MCF 10A (cell line): ENCODE data around the gene CSF2. TPM values are rescaled to one million over a fixed set of nuclear protein-coding genes. Genes with fewer than 3 reads are reported as not detected.
A peak's percentile ranks its signal among the peaks of the same experiment; 100 is the strongest.

Experiments
- Bru-seq: library from RNA; stranded (reverse); fragments of 400-500 nt; gene quantifications from one replicate; lab custom pipeline; 2021; lab: Mats Ljungman, UMichigan
- BruChase-seq, 2 experiments: library from RNA; stranded (reverse); fragments of 400-500 nt; gene quantifications; one replicate each; lab custom pipeline; 2021; lab: Mats Ljungman, UMichigan
- BruUV-seq: library from RNA; stranded (reverse); fragments of 400-500 nt; replicated peaks from 2 replicates; lab custom pipeline; 2021; lab: Mats Ljungman, UMichigan
- CTCF ChIA-PET: fragments of 300-600 bp; sonication (Branson Sonifier 250); formaldehyde crosslinking; extraction: SDS; loops from one replicate; lab custom pipeline; 2021; ENCODE audit warnings: antibody characterized with exemption, inconsistent platforms; lab: Yijun Ruan, JAX
- POLR2A ChIA-PET: fragments of 300-600, 350-650 bp; sonication (Branson Sonifier 250); formaldehyde crosslinking; extraction: SDS; loops from one replicate; lab custom pipeline; 2020; ENCODE audit warnings: antibody characterized with exemption, inconsistent platforms; lab: Yijun Ruan, JAX
- DNase-seq: peaks from one replicate; pipeline ENCODE4 v3.0.0-alpha.2; 2018; ENCODE audit not compliant: unreplicated experiment
- H3K27ac Mint-ChIP-seq: one replicate; pipeline ENCODE4 v1.8.0; 2022; ENCODE audit warnings: mild to moderate bottlenecking, low read depth, mixed read lengths; ENCODE audit not compliant: unreplicated experiment
- H3K27me3 Mint-ChIP-seq: one replicate; pipeline ENCODE4 v1.8.0; 2022; ENCODE audit warnings: mixed read lengths; ENCODE audit not compliant: insufficient read depth, unreplicated experiment
- H3K36me3 Mint-ChIP-seq: one replicate; pipeline ENCODE4 v1.8.0; 2022; ENCODE audit warnings: mild to moderate bottlenecking, moderate library complexity, mixed read lengths; ENCODE audit not compliant: insufficient read depth, unreplicated experiment
- H3K4me1 Mint-ChIP-seq: one replicate; pipeline ENCODE4 v1.8.0; 2022; ENCODE audit warnings: mixed read lengths; ENCODE audit not compliant: insufficient read depth, unreplicated experiment
- H3K4me3 Mint-ChIP-seq: one replicate; pipeline ENCODE4 v1.8.0; 2022; ENCODE audit warnings: mild to moderate bottlenecking, moderate library complexity, mixed read lengths; ENCODE audit not compliant: unreplicated experiment
- H3K9me3 Mint-ChIP-seq: one replicate; pipeline ENCODE4 v1.8.0; 2022; ENCODE audit warnings: mixed read lengths; ENCODE audit not compliant: unreplicated experiment
- CTCF ChIP-seq: fragments of 200-600 bp; IDR thresholded peaks from one replicate; pipeline ENCODE4 v1.8.0; 2022; ENCODE audit warnings: antibody characterized with exemption, mild to moderate bottlenecking; ENCODE audit not compliant: unreplicated experiment
- intact Hi-C: fragments of 100-400 bp; cut with micrococcal nuclease; formaldehyde crosslinking; loops from 2 replicates; pipeline ENCODE4 v1.14.1; 2022
- long read RNA-seq: library from polyadenylated mRNA; stranded (forward); transcript quantifications from one replicate; pipeline ENCODE4 v2.0.0, GENCODE V29; 2022
- total RNA-seq: library from RNA; stranded (reverse); gene quantifications from 2 replicates; pipeline ENCODE4 v1.2.3, GENCODE V29; 2022

CSF2 gene
- total RNA-seq (not detected in 2 replicates), Bru-seq, nascent RNA (percentile 17 among the genes with signal in this experiment), BruChase-seq, experiment 1, labeled RNA remaining after a 6-hour chase (not detected), BruChase-seq, experiment 2, labeled RNA remaining after a 2-hour chase (percentile 16 among the genes with signal in this experiment)
- long read RNA-seq: 0 reads

DNA sequence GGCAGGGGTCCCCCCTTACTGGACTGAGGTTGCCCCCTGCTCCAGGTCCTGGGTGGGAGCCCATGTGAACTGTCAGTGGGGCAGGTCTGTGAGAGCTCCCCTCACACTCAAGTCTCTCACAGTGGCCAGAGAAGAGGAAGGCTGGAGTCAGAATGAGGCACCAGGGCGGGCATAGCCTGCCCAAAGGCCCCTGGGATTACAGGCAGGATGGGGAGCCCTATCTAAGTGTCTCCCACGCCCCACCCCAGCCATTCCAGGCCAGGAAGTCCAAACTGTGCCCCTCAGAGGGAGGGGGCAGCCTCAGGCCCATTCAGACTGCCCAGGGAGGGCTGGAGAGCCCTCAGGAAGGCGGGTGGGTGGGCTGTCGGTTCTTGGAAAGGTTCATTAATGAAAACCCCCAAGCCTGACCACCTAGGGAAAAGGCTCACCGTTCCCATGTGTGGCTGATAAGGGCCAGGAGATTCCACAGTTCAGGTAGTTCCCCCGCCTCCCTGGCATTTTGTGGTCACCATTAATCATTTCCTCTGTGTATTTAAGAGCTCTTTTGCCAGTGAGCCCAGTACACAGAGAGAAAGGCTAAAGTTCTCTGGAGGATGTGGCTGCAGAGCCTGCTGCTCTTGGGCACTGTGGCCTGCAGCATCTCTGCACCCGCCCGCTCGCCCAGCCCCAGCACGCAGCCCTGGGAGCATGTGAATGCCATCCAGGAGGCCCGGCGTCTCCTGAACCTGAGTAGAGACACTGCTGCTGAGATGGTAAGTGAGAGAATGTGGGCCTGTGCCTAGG is at the start of gene CSF2:
CSF2 (plus strand) TSS at position 559 of the 783 bp plus-strand sequence; CDS start at position 594, 35 bp downstream.
- CTCF ChIA-PET: interaction anchor here (0.7 to 4.3 kb wide), 9 partner anchors 8 to 165 kb away, joined by 3 to 35 read pairs (median 4); no protein-coding TSS in a partner anchor

GRCh38 chr5:132024117-132024435 is 49.5 kb upstream of the CSF2 start:
- BruUV-seq: no TSS peak
- intact Hi-C loops: no loop called here
- DNase-seq: no peak
- ChIA-PET POLR2A (no interaction called here), CTCF (interaction anchor here (1.0 to 1.2 kb wide), 2 partner anchors 41 to 435 kb away, joined by 3 to 6 read pairs; no protein-coding TSS in a partner anchor)
- no peak for TF ChIP-seq CTCF
- no peaks in the 10 kb centered on the region for H3K36me3 Mint-ChIP-seq
- H3K27ac Mint-ChIP-seq: no peak overlapping the region
- H3K4me1 Mint-ChIP-seq: no peaks in the 10 kb centered on the region
- peaks cover 19% of the 10 kb centered on the region for H3K27me3 Mint-ChIP-seq
- H3K9me3 Mint-ChIP-seq: no peaks in the 10 kb centered on the region
- no peak overlapping the region for H3K4me3 Mint-ChIP-seq

More for the DNA sequence above, at the start of gene CSF2:
- POLR2A ChIA-PET: interaction anchor here (1.1 to 1.2 kb wide), 2 partner anchors 16 to 28 kb away, joined by 3 read pairs; no protein-coding TSS in a partner anchor
- intact Hi-C loops: loop anchor here (2.0 kb wide), 1 partner anchor 21 kb away; no protein-coding TSS in a partner anchor
- Mint-ChIP-seq H3K4me3 (peak within 1 kb of the TSS; percentile 35), H3K27me3 (no peaks in the 10 kb centered on the region), H3K4me1 (peaks cover 25% of the 10 kb centered on the region), H3K27ac (no peak within 1 kb of the TSS), H3K9me3 (no peaks in the 10 kb centered on the region), H3K36me3 (no peaks in the 10 kb centered on the region)
- no TSS peak for BruUV-seq
- TF ChIP-seq CTCF: no peak
- DNase-seq: peak; percentile 85

GRCh38 chr5:132024789-132025402 is 48.7 kb upstream of the CSF2 start:
- TF ChIP-seq CTCF: no peak
- POLR2A ChIA-PET: interaction anchor here (0.7 kb wide), 1 partner anchor 17 kb away, joined by 3 read pairs; no protein-coding TSS in a partner anchor
- no peak overlapping the region for H3K27ac Mint-ChIP-seq
- no peak overlapping the region for H3K4me3 Mint-ChIP-seq
- no peak for DNase-seq
- H3K4me1 Mint-ChIP-seq: no peaks in the 10 kb centered on the region
- peaks cover 25% of the 10 kb centered on the region for H3K27me3 Mint-ChIP-seq
- intact Hi-C loops: no loop called here
- H3K36me3 Mint-ChIP-seq: no peaks in the 10 kb centered on the region
- H3K9me3 Mint-ChIP-seq: no peaks in the 10 kb centered on the region
- BruUV-seq: no TSS peak
- CTCF ChIA-PET: interaction anchor here (0.6 to 0.8 kb wide), 2 partner anchors 40 to 1347 kb away, joined by 3 read pairs; no protein-coding TSS in a partner anchor
